ENCODE measurements around the gene CCL19. TPM values are rescaled to one million over a fixed set of nuclear protein-coding genes. Genes with fewer than 3 reads are reported as not detected.

The CCL19 gene
- total RNA-seq, 1 donor from 2014 or later = not detected

- DNase-seq (ENCODE audit: low read depth) = peak; percentile 80
These were observed 26.6 kb downstream of the CCL19 start for GRCh38 chr9:34664281-34665066.

GRCh38 chr9:34663303-34663605 lies 27.8 kb downstream of the CCL19 start:
- no peak for DNase-seq (ENCODE audit: low read depth)

- DNase-seq (ENCODE audit: low read depth) = no peak
These were observed 28.4 kb downstream of the CCL19 start, which contains the start of gene CCL27 for GRCh38 chr9:34662526-34663302. Gene CCL27, minus strand, starts transcription at chr9:34662657. Its CDS starts 24 bp downstream, at chr9:34662633.

- no peak for DNase-seq (ENCODE audit: low read depth)
These were observed 31.4 kb downstream of the CCL19 start for GRCh38 chr9:34659592-34660253.

- no peak for DNase-seq (ENCODE audit: low read depth)
These were observed 32.6 kb downstream of the CCL19 start for GRCh38 chr9:34658461-34658860.

GRCh38 chr9:34656992-34657391 lies 34.1 kb downstream of the CCL19 start:
- DNase-seq (ENCODE audit: low read depth) = no peak

- DNase-seq (ENCODE audit: low read depth) = no peak
These were observed 35.7 kb downstream of the CCL19 start for GRCh38 chr9:34655394-34655793.

- no peak for DNase-seq (ENCODE audit: low read depth)
These were observed 36.6 kb downstream of the CCL19 start for GRCh38 chr9:34654323-34655051.

- DNase-seq (ENCODE audit: low read depth) = no peak
These were observed 37.7 kb downstream of the CCL19 start for GRCh38 chr9:34653151-34654072.

GRCh38 chr9:34652602-34653000 lies 38.5 kb downstream of the CCL19 start:
- no peak for DNase-seq (ENCODE audit: low read depth)

- DNase-seq (ENCODE audit: low read depth) = peak; percentile 90
These were observed 39.0 kb downstream of the CCL19 start, which contains the start of gene IL11RA for GRCh38 chr9:34651876-34652601. Gene IL11RA, plus strand, starts transcription at chr9:34652185. Its CDS starts 3,033 bp downstream, at chr9:34655218.

- no peak for DNase-seq (ENCODE audit: low read depth)
These were observed 39.8 kb downstream of the CCL19 start for GRCh38 chr9:34651321-34651720.

- DNase-seq (ENCODE audit: low read depth) = peak; percentile 84
These were observed 40.3 kb downstream of the CCL19 start for GRCh38 chr9:34650816-34651215.

- no peak for DNase-seq (ENCODE audit: low read depth)
These were observed 42.4 kb downstream of the CCL19 start for GRCh38 chr9:34648673-34649072.

GRCh38 chr9:34647651-34648050 lies 43.4 kb downstream of the CCL19 start:
- DNase-seq (ENCODE audit: low read depth) = no peak

GRCh38 chr9:34647084-34647403 lies 44.0 kb downstream of the CCL19 start:
- no peak for DNase-seq (ENCODE audit: low read depth)

- DNase-seq (ENCODE audit: low read depth) = peak; percentile 93
These were observed 44.6 kb downstream of the CCL19 start, which contains the start of gene GALT for GRCh38 chr9:34646211-34647083. Gene GALT, plus strand, starts transcription at chr9:34646675. Its CDS starts 30 bp downstream, at chr9:34646705.

GRCh38 chr9:34644766-34645314 lies 46.2 kb downstream of the CCL19 start:
- DNase-seq (ENCODE audit: low read depth) = no peak

All from myocyte (in vitro differentiated cells).